NT2/D1 (cell line): ENCODE measurements around the gene CFAP52.

Experiments used
- YY1 ChIP-seq: IDR thresholded peaks from 2 replicates; pipeline ENCODE4 v1.6.1; 2011; ENCODE audit not compliant: insufficient read length, insufficient read depth
- ZNF274 ChIP-seq: IDR thresholded peaks from 2 replicates; pipeline ENCODE4 v1.6.1; 2011; ENCODE audit warnings: mild to moderate bottlenecking, low read depth, low read length

DNA sequence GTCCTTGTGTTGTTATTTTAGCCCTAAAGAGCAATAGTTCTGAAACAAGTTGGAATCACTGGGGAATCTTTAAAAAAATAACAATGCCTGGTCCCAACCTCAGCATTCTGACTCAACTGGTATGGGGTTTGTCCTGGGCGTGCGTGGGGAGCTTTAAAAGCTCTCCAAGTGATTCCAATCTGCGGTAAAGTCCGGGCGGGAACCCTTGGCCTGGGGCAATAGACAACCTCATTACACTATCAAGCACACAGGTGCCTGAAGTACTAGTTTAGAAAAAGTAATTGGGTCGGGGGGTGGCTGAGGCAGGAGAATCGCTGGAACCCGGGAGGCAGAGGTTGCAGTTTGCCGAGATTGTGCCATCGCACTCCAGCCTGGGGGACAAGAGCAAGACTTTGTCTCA is 5.2 kb upstream of the CFAP52 start:
- TF ChIP-seq ZNF274 = no peak
- no peak for TF ChIP-seq YY1
